Astrocyte of the spinal cord (primary cell): ENCODE results near the gene FARP1.

Experiments
- DNase-seq: peaks from one replicate; pipeline ENCODE4 v3.0.0; 2011; ENCODE audit warnings: low read depth, low spot score
- H3K4me3 ChIP-seq: 2 replicates; pipeline ENCODE4 v1.5.1; 2011; ENCODE audit warnings: low read depth, mild to moderate bottlenecking, low read length, moderate library complexity
- CTCF ChIP-seq: IDR thresholded peaks from 2 replicates; pipeline ENCODE4 v1.5.1; 2012; ENCODE audit warnings: low read depth, mild to moderate bottlenecking, low read length, inconsistent platforms
- in situ Hi-C: cut with HindIII; loops from 2 replicates; pipeline ENCODE4 v1.10.0; 2017; ENCODE audit warnings: low sequenced_read_pairs

The FARP1 gene

GRCh38 chr13:98204546-98204945 lies 61.7 kb downstream of the FARP1 start:
- in situ Hi-C loops = no loop called here
- TF ChIP-seq CTCF = no peak
- DNase-seq = no peak
- no peak overlapping the region for H3K4me3 ChIP-seq

- peak; percentile 88 for DNase-seq
- H3K4me3 ChIP-seq = no peak overlapping the region
- in situ Hi-C loops = no loop called here
- TF ChIP-seq CTCF = no peak
Measured at GRCh38 chr13:98206946-98207345, 64.1 kb downstream of the FARP1 start.

GRCh38 chr13:98207416-98207815 lies 64.5 kb downstream of the FARP1 start:
- H3K4me3 ChIP-seq = no peak overlapping the region
- in situ Hi-C loops = no loop called here
- no peak for TF ChIP-seq CTCF
- no peak for DNase-seq

DNA sequence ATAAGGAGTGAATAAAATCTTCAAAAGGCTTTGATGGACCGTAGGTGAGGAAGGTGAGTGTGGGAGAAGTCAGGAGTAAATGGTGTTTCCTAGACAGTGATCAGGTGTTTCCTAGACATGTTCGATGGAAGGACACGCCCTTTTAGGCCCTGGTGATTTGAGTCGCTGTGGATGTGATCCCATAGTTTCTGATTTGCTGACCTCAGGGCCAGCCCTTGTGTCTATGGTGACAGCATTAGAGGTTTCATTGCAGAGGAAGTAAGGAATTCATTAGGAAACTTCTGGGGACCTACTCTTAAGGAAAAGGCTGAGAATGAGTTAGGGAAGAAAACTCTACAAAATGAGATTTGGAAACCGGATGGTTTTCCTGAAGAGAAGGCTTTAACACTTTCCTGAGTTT lies 65.7 kb downstream of the FARP1 start:
- DNase-seq = no peak
- H3K4me3 ChIP-seq = no peak overlapping the region
- TF ChIP-seq CTCF = no peak
- in situ Hi-C loops = no loop called here

- DNase-seq = no peak
- in situ Hi-C loops = no loop called here
- H3K4me3 ChIP-seq = no peak overlapping the region
- TF ChIP-seq CTCF = no peak
Measured at GRCh38 chr13:98212763-98213162, 69.9 kb downstream of the FARP1 start.

- DNase-seq = no peak
- TF ChIP-seq CTCF = no peak
- in situ Hi-C loops = no loop called here
- H3K4me3 ChIP-seq = no peak overlapping the region
Measured at GRCh38 chr13:98213354-98213753, 70.5 kb downstream of the FARP1 start.
